Measurements from ENCODE around the gene OSCP1. TPM values are rescaled to one million over a fixed set of nuclear protein-coding genes. Genes with fewer than 3 reads are reported as not detected.

Gene OSCP1
- total and polyA plus RNA-seq, 2 experiments from 2014 or later, result 2.2 to 2.6 TPM

DNA sequence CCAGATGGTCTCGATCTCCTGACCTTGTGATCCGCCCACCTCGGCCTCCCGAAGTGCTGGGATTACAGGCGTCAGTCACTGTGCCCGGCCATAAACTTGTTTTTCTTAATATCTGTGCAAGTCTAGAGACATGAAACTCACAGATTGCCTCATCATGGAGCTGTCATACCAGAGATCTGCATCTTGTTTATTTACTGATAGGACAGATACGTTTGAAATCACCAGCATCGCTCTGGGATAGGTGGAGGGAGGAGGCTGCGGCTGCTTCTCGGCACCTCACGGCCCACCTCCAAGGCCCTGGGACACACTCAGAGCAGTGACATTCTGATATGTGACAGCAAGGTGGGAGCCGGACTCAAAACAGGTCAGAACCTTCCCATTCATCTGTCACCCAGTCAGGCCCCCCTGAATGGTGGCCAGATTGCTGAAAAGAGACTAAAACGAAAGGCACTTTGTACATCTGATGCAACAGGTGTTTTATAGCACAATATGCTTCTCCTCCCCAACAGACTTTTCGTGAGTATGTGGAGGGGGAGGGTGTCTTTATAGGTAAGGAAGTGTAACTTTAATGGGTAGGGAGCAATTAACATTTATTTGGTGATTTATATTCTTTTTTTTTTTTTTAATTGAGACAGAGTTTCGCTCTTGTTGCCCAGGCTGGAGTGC, 34.5 kb downstream of the OSCP1 start:
- H3K4me3 Mint-ChIP-seq, result no peak overlapping the region
- Histone ChIP-seq H2AFZ (no peak overlapping the region), H3K9me2 (ENCODE audit: insufficient read depth) (no peaks in the 10 kb centered on the region), H3K4me2 (no peak overlapping the region), H3F3A (replicated peaks; ENCODE audit: low read depth) (no peaks in the 10 kb centered on the region), H3K4me1 (ENCODE audit: insufficient read depth) (no peaks in the 10 kb centered on the region), H3K4me3 (no peak overlapping the region), H3K36me3 (ENCODE audit: insufficient read depth) (no peaks in the 10 kb centered on the region), H4K20me1 (replicated peaks; ENCODE audit: insufficient read depth) (no peaks in the 10 kb centered on the region), H3K27me3 (ENCODE audit: insufficient read depth) (no peaks in the 10 kb centered on the region), H3K79me2 (replicated peaks; ENCODE audit: insufficient read depth) (no peaks in the 10 kb centered on the region), H3K27ac (ENCODE audit: low read depth) (no peak overlapping the region)
- H3K27me3 Mint-ChIP-seq (ENCODE audit: insufficient read depth, low read depth, poor library complexity), result peaks cover 5% of the 10 kb centered on the region
- no peak for DNase-seq (ENCODE audit: low spot score)
- H3K27ac Mint-ChIP-seq, result no peak overlapping the region
- no peaks in the 10 kb centered on the region; the same call in 2 of the 3 replicates for H3K9me3 Mint-ChIP-seq
- H3K36me3 Mint-ChIP-seq (ENCODE audit: low read depth), result no peaks in the 10 kb centered on the region
- no peak for ATAC-seq
- no peak for TF ChIP-seq JUNB (IDR thresholded peaks at IDR 0.05; ENCODE audit: unreplicated experiment)
- TF ChIP-seq, protein P1, sequence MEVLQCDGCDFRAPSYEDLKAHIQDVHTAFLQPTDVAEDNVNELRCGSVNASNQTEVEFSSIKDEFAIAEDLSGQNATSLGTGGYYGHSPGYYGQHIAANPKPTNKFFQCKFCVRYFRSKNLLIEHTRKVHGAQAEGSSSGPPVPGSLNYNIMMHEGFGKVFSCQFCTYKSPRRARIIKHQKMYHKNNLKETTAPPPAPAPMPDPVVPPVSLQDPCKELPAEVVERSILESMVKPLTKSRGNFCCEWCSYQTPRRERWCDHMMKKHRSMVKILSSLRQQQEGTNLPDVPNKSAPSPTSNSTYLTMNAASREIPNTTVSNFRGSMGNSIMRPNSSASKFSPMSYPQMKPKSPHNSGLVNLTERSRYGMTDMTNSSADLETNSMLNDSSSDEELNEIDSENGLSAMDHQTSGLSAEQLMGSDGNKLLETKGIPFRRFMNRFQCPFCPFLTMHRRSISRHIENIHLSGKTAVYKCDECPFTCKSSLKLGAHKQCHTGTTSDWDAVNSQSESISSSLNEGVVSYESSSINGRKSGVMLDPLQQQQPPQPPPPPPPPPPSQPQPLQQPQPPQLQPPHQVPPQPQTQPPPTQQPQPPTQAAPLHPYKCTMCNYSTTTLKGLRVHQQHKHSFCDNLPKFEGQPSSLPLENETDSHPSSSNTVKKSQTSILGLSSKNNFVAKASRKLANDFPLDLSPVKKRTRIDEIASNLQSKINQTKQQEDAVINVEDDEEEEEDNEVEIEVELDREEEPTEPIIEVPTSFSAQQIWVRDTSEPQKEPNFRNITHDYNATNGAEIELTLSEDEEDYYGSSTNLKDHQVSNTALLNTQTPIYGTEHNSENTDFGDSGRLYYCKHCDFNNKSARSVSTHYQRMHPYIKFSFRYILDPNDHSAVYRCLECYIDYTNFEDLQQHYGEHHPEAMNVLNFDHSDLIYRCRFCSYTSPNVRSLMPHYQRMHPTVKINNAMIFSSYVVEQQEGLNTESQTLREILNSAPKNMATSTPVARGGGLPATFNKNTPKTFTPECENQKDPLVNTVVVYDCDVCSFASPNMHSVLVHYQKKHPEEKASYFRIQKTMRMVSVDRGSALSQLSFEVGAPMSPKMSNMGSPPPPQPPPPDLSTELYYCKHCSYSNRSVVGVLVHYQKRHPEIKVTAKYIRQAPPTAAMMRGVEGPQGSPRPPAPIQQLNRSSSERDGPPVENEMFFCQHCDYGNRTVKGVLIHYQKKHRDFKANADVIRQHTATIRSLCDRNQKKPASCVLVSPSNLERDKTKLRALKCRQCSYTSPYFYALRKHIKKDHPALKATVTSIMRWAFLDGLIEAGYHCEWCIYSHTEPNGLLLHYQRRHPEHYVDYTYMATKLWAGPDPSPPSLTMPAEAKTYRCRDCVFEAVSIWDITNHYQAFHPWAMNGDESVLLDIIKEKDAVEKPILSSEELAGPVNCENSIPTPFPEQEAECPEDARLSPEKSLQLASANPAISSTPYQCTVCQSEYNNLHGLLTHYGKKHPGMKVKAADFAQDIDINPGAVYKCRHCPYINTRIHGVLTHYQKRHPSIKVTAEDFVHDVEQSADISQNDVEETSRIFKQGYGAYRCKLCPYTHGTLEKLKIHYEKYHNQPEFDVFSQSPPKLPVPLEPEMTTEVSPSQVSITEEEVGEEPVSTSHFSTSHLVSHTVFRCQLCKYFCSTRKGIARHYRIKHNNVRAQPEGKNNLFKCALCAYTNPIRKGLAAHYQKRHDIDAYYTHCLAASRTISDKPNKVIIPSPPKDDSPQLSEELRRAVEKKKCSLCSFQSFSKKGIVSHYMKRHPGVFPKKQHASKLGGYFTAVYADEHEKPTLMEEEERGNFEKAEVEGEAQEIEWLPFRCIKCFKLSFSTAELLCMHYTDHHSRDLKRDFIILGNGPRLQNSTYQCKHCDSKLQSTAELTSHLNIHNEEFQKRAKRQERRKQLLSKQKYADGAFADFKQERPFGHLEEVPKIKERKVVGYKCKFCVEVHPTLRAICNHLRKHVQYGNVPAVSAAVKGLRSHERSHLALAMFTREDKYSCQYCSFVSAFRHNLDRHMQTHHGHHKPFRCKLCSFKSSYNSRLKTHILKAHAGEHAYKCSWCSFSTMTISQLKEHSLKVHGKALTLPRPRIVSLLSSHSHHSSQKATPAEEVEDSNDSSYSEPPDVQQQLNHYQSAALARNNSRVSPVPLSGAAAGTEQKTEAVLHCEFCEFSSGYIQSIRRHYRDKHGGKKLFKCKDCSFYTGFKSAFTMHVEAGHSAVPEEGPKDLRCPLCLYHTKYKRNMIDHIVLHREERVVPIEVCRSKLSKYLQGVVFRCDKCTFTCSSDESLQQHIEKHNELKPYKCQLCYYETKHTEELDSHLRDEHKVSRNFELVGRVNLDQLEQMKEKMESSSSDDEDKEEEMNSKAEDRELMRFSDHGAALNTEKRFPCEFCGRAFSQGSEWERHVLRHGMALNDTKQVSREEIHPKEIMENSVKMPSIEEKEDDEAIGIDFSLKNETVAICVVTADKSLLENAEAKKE (CRISPR knock-in tag; IDR thresholded peaks at IDR 0.05), result no peak
- no peak for TF ChIP-seq EZH2 (IDR thresholded peaks at IDR 0.05; ENCODE audit: low read depth, unreplicated experiment)
- no peak for TF ChIP-seq POLR2AphosphoS5 (IDR thresholded peaks at IDR 0.05; ENCODE audit: low read depth)
- no peak for TF ChIP-seq ZNF331 (CRISPR knock-in tag; IDR thresholded peaks at IDR 0.05; ENCODE audit: low read depth)
- peaks cover 10% of the 10 kb centered on the region for H3K4me1 Mint-ChIP-seq

DNA sequence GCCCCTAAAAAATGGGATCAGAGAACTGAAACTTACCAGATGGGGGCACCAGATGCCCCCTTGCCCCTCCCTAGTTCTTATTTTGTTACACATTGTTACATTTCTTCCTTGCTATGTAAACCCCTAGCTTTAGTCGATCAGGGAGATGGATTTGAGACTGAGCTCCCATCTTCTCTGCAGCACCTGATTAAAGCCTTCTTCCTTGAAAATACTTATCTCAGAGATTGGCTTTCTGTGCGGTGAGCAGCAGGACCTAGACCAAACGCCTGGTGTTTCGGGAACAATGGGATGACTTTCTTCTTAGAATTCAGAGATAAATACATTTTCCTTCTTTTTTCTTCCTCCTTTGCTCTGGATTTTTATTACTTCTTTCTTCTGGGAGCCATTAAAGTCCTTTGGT, 35.9 kb downstream of the OSCP1 start:
- Histone ChIP-seq H3K4me1 (ENCODE audit: insufficient read depth) (no peaks in the 10 kb centered on the region), H3K4me2 (no peak overlapping the region), H2AFZ (no peak overlapping the region), H3K27me3 (ENCODE audit: insufficient read depth) (no peaks in the 10 kb centered on the region), H3K79me2 (replicated peaks; ENCODE audit: insufficient read depth) (no peaks in the 10 kb centered on the region), H3K4me3 (no peak overlapping the region), H3K36me3 (ENCODE audit: insufficient read depth) (no peaks in the 10 kb centered on the region), H3K9me2 (ENCODE audit: insufficient read depth) (no peaks in the 10 kb centered on the region), H3K27ac (ENCODE audit: low read depth) (no peak overlapping the region), H3F3A (replicated peaks; ENCODE audit: low read depth) (no peaks in the 10 kb centered on the region), H4K20me1 (replicated peaks; ENCODE audit: insufficient read depth) (no peaks in the 10 kb centered on the region)
- no peak overlapping the region for H3K4me3 Mint-ChIP-seq
- DNase-seq (ENCODE audit: low spot score) (no peak), ATAC-seq (no peak)
- 0 out of 3 replicates have a peak, but pooled peaks cover 2% of the 10 kb centered on the region for H3K36me3 Mint-ChIP-seq (ENCODE audit: low read depth)
- no peaks in the 10 kb centered on the region; the same call in 2 of the 3 replicates for H3K9me3 Mint-ChIP-seq
- H3K27me3 Mint-ChIP-seq (ENCODE audit: insufficient read depth, low read depth, poor library complexity), result peaks cover 1% of the 10 kb centered on the region
- H3K4me1 Mint-ChIP-seq, result peaks cover 5% of the 10 kb centered on the region; the same call in 2 of the 3 replicates
- no peak overlapping the region for H3K27ac Mint-ChIP-seq
- TF ChIP-seq STAT1 (IDR thresholded peaks at IDR 0.05; ENCODE audit: unreplicated experiment) (no peak), CREB1 (CRISPR knock-in tag; IDR thresholded peaks at IDR 0.05; ENCODE audit: low read depth) (no peak)
- TF ChIP-seq, protein P2, sequence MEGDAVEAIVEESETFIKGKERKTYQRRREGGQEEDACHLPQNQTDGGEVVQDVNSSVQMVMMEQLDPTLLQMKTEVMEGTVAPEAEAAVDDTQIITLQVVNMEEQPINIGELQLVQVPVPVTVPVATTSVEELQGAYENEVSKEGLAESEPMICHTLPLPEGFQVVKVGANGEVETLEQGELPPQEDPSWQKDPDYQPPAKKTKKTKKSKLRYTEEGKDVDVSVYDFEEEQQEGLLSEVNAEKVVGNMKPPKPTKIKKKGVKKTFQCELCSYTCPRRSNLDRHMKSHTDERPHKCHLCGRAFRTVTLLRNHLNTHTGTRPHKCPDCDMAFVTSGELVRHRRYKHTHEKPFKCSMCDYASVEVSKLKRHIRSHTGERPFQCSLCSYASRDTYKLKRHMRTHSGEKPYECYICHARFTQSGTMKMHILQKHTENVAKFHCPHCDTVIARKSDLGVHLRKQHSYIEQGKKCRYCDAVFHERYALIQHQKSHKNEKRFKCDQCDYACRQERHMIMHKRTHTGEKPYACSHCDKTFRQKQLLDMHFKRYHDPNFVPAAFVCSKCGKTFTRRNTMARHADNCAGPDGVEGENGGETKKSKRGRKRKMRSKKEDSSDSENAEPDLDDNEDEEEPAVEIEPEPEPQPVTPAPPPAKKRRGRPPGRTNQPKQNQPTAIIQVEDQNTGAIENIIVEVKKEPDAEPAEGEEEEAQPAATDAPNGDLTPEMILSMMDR (conservative IDR thresholded peaks at IDR 0.05; ENCODE audit: low read depth in 2 of 2), result no peak
